ENCODE data around the gene AQP2. TPM values are rescaled to one million over a fixed set of nuclear protein-coding genes. Genes with fewer than 3 reads are reported as not detected.
A peak's percentile ranks its signal among the peaks of the same experiment; 100 is the strongest.

AQP2 gene
- total RNA-seq (2014; rRNA removed; shearing (Covaris generic)), result not detected in 2 replicates

- no peak for DNase-seq (ENCODE audit: low read depth)
These were observed at the start of gene AQP2 for GRCh38 chr12:49950273-49951251. TSS of gene AQP2 (plus strand) at chr12:49950737. CDS start at chr12:49950831, 94 bp downstream.

- no peak for DNase-seq (ENCODE audit: low read depth)
These were observed 49.5 kb upstream of the AQP2 start for GRCh38 chr12:49901026-49901425.

- DNase-seq (ENCODE audit: low read depth), result no peak
These were observed 48.6 kb upstream of the AQP2 start for GRCh38 chr12:49901986-49902385.

GRCh38 chr12:49902399-49903350 is 47.9 kb upstream of the AQP2 start:
- no peak for DNase-seq (ENCODE audit: low read depth)

GRCh38 chr12:49903351-49903699 is 47.2 kb upstream of the AQP2 start:
- no peak for DNase-seq (ENCODE audit: low read depth)

GRCh38 chr12:49903700-49904423 is 46.7 kb upstream of the AQP2 start, which contains the start of gene FAIM2:
TSS of gene FAIM2 (minus strand) at chr12:49903900. CDS start at chr12:49903792, 108 bp downstream.
- peak; percentile 16 for DNase-seq (ENCODE audit: low read depth)

- no peak for DNase-seq (ENCODE audit: low read depth)
These were observed 45.9 kb upstream of the AQP2 start for GRCh38 chr12:49904601-49905000.

- DNase-seq (ENCODE audit: low read depth), result no peak
These were observed 44.7 kb upstream of the AQP2 start for GRCh38 chr12:49905718-49906314.

GRCh38 chr12:49907352-49907751 is 43.2 kb upstream of the AQP2 start:
- DNase-seq (ENCODE audit: low read depth), result no peak

GRCh38 chr12:49909356-49909755 is 41.2 kb upstream of the AQP2 start:
- DNase-seq (ENCODE audit: low read depth), result no peak

GRCh38 chr12:49909826-49910225 is 40.7 kb upstream of the AQP2 start:
- peak; percentile 38 for DNase-seq (ENCODE audit: low read depth)

- no peak for DNase-seq (ENCODE audit: low read depth)
These were observed 40.0 kb upstream of the AQP2 start for GRCh38 chr12:49910331-49911212.

- no peak for DNase-seq (ENCODE audit: low read depth)
These were observed 39.3 kb upstream of the AQP2 start for GRCh38 chr12:49911213-49911605.

GRCh38 chr12:49912345-49913255 is 37.9 kb upstream of the AQP2 start:
- no peak for DNase-seq (ENCODE audit: low read depth)

- DNase-seq (ENCODE audit: low read depth), result no peak
These were observed 34.2 kb upstream of the AQP2 start for GRCh38 chr12:49916129-49916919.

- DNase-seq (ENCODE audit: low read depth), result no peak
These were observed 33.3 kb upstream of the AQP2 start for GRCh38 chr12:49917166-49917787.

GRCh38 chr12:49917788-49918173 is 32.8 kb upstream of the AQP2 start:
- no peak for DNase-seq (ENCODE audit: low read depth)

Measured in M059J (cell line).